Bone marrow (tissue), 2 donors: ENCODE measurements around the gene UGT8.

ENCODE experiments used
- DNase-seq, 2 donors: peaks; one replicate each; lab custom pipeline; 2025; lab: John Stamatoyannopoulos, UW

The UGT8 gene

DNA sequence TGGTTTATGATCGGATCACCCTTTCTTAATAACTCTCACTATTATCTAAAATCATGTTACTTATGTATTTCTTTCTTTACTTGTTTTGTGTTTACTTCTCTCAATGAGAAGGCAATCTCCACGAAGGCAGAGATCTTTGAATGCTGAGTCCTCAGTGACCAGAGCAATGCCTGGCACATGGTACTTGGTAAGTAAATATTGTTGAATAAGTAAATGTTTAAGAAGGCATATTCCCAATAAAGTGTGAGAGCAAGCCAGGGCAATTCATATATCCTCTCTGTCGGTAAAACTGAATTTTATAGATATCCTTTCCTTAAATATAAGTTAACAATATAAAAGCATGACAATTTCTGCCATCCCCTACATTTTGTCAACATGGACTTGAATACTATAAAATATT, 94.4 kb downstream of the UGT8 start:
- no peak for DNase-seq

- DNase-seq, result no peak
Measured at GRCh38 chr4:114694770-114695169, 96.2 kb downstream of the UGT8 start.

- DNase-seq, result no peak
Measured at GRCh38 chr4:114698231-114698630, 99.6 kb downstream of the UGT8 start.

GRCh38 chr4:114701491-114701890, 102.9 kb downstream of the UGT8 start:
- no peak for DNase-seq

GRCh38 chr4:114717432-114717831, 118.8 kb downstream of the UGT8 start:
- no peak for DNase-seq

- DNase-seq, result no peak
Measured at GRCh38 chr4:114725066-114725465, 126.5 kb downstream of the UGT8 start.

- DNase-seq, result no peak
Measured at GRCh38 chr4:114727461-114727860, 128.9 kb downstream of the UGT8 start.
